OCI-LY7 (cell line): ENCODE measurements around the gene ANKRD44. TPM values are rescaled to one million over a fixed set of nuclear protein-coding genes. Genes with fewer than 3 reads are reported as not detected.

ENCODE experiments used
- BruUV-seq: library from RNA; stranded (reverse); fragments of 400-500 nt; replicated peaks from 2 replicates; lab custom pipeline; 2021; lab: Mats Ljungman, UMichigan
- CTCF ChIA-PET: fragments of 300-600 bp; sonication (Branson Sonifier 250); formaldehyde crosslinking; loops from one replicate; lab custom pipeline; 2022; ENCODE audit warnings: antibody characterized with exemption; ENCODE audit not compliant: unreplicated experiment; lab: Charles Lee
- POLR2A ChIA-PET: fragments of 300-600 bp; sonication (Branson Sonifier 250); formaldehyde crosslinking; loops from one replicate; lab custom pipeline; 2022; ENCODE audit warnings: antibody characterized with exemption; lab: Charles Lee
- DNase-seq: peaks from one replicate; pipeline ENCODE4 v3.0.0-alpha.2; 2015; ENCODE audit warnings: low spot score
- H2AFZ ChIP-seq: fragments of 200-600 bp; sonication (generic), shearing (Covaris generic); 2 replicates; pipeline ENCODE4 v1.6.1; 2014; ENCODE audit warnings: mild to moderate bottlenecking, antibody characterized with exemption, low read length, moderate library complexity
- H3K27ac ChIP-seq: fragments of 200-600 bp; sonication (generic); 2 replicates; pipeline ENCODE4 v1.5.1; 2014; ENCODE audit warnings: mixed run types, low read depth, mild to moderate bottlenecking, moderate library complexity, low read length, inconsistent platforms; ENCODE audit not compliant: poor library complexity, severe bottlenecking
- H3K36me3 ChIP-seq: fragments of 200-600 bp; sonication (generic); 2 replicates; pipeline ENCODE4 v1.6.1; 2014; ENCODE audit warnings: mild to moderate bottlenecking, antibody characterized with exemption, low read length, moderate library complexity, mixed read lengths; ENCODE audit not compliant: insufficient read depth
- H3K4me1 ChIP-seq: fragments of 200-600 bp; sonication (generic); 2 replicates; pipeline ENCODE4 v1.5.1; 2014; ENCODE audit warnings: mild to moderate bottlenecking, low read length; ENCODE audit not compliant: insufficient read depth, poor library complexity, severe bottlenecking
- H3K4me2 ChIP-seq: fragments of 200-600 bp; sonication (generic); 2 replicates; pipeline ENCODE4 v1.6.1; 2014; ENCODE audit warnings: mild to moderate bottlenecking, low read length
- H3K4me3 ChIP-seq: fragments of 200-600 bp; sonication (generic); 2 replicates; pipeline ENCODE4 v1.5.1; 2014; ENCODE audit warnings: mild to moderate bottlenecking, low read depth, low read length; ENCODE audit not compliant: poor library complexity, severe bottlenecking
- H3K79me2 ChIP-seq: fragments of 200-600 bp; sonication (generic); 2 replicates; pipeline ENCODE4 v1.6.1; 2016; ENCODE audit warnings: low read depth, mild to moderate bottlenecking, low read length, moderate library complexity, mixed read lengths; ENCODE audit not compliant: insufficient read depth
- H3K9me2 ChIP-seq: fragments of 200-600 bp; sonication (generic); 2 replicates; pipeline ENCODE4 v1.6.1; 2016; ENCODE audit warnings: mild to moderate bottlenecking, low read length, mixed read lengths; ENCODE audit not compliant: insufficient read depth
- H3K9me3 ChIP-seq: fragments of 200-600 bp; sonication (generic); 2 replicates; pipeline ENCODE4 v1.6.1; 2014; ENCODE audit warnings: mild to moderate bottlenecking, mixed run types, low read length, mixed read lengths
- H4K20me1 ChIP-seq: fragments of 200-600 bp; sonication (generic); 2 replicates; pipeline ENCODE4 v1.6.1; 2014; ENCODE audit warnings: mild to moderate bottlenecking, antibody characterized with exemption, low read length, moderate library complexity, mixed read lengths; ENCODE audit not compliant: insufficient read depth
- CTCF ChIP-seq: fragments of 200-600 bp; sonication (generic); conservative IDR thresholded peaks from 2 replicates; pipeline ENCODE4 v1.5.1; 2014; ENCODE audit warnings: mild to moderate bottlenecking, antibody characterized with exemption, low read length, moderate library complexity, mixed read lengths
- EZH2phosphoT487 ChIP-seq: fragments of 200-600 bp; sonication (generic); IDR thresholded peaks from 2 replicates; pipeline ENCODE4 v1.6.1; 2018; ENCODE audit warnings: low read depth, borderline replicate concordance, mild to moderate bottlenecking, mixed run types, antibody characterized with exemption, low read length, moderate library complexity, mixed read lengths
- intact Hi-C: fragments of 100-400 bp; cut with micrococcal nuclease; formaldehyde crosslinking; loops from one replicate; pipeline ENCODE4 v1.10.0; 2022; ENCODE audit not compliant: unreplicated experiment
- total RNA-seq, 2 experiments: library from RNA; depleted of rRNA in 1 of 2; stranded (reverse); fragments of >200 nt in 1 of 2; shearing (Covaris generic) in 1 of 2; gene quantifications; 2 replicates each; pipeline ENCODE4 v1.2.3, GENCODE V29; 2014 to 2022

The ANKRD44 gene
- total RNA-seq, 2 experiments from 2014 or later = 69.4 to 73.7 TPM

- Histone ChIP-seq H3K4me3 (no peak overlapping the region), H3K79me2 (no peaks in the 10 kb centered on the region), H4K20me1 (no peaks in the 10 kb centered on the region), H3K36me3 (peaks cover 55% of the 10 kb centered on the region), H3K4me1 (no peaks in the 10 kb centered on the region), H3K9me3 (no peaks in the 10 kb centered on the region), H3K27ac (no peak overlapping the region), H3K4me2 (no peak overlapping the region), H2AFZ (no peak overlapping the region), H3K9me2 (no peaks in the 10 kb centered on the region)
- no peak for DNase-seq
- no TSS peak for BruUV-seq
- intact Hi-C loops = no loop called here
- TF ChIP-seq CTCF = no peak
- TF ChIP-seq EZH2phosphoT487 = no peak
- ChIA-PET POLR2A (interaction anchor here (0.5 to 1.2 kb wide), 7 partner anchors 12 to 415 kb away, joined by 3 to 7 read pairs (median 3); no protein-coding TSS in a partner anchor), CTCF (no interaction called here)
These were observed 189.3 kb downstream of the ANKRD44 start for GRCh38 chr2:197121255-197121654.

- intact Hi-C loops = loop anchor here (10.0 kb wide), 1 partner anchor 658 kb away; no protein-coding TSS in a partner anchor
- Histone ChIP-seq H3K36me3 (peaks cover 30% of the 10 kb centered on the region), H3K27ac (no peak overlapping the region), H3K4me3 (no peak overlapping the region), H3K9me3 (no peaks in the 10 kb centered on the region), H3K4me1 (peaks cover 21% of the 10 kb centered on the region), H3K9me2 (no peaks in the 10 kb centered on the region), H3K79me2 (no peaks in the 10 kb centered on the region), H3K4me2 (no peak overlapping the region), H2AFZ (no peak overlapping the region), H4K20me1 (no peaks in the 10 kb centered on the region)
- ChIA-PET CTCF (interaction anchor here (1.5 kb wide), 1 partner anchor 52 kb away, joined by 3 read pairs; no protein-coding TSS in a partner anchor), POLR2A (interaction anchor here (0.7 to 2.2 kb wide), 3 partner anchors 11 to 203 kb away, joined by 3 to 6 read pairs (median 4); no protein-coding TSS in a partner anchor)
- no TSS peak for BruUV-seq
- no peak for TF ChIP-seq CTCF
- no peak for TF ChIP-seq EZH2phosphoT487
- DNase-seq = no peak
These were observed 194.2 kb downstream of the ANKRD44 start for GRCh38 chr2:197116306-197116879.

GRCh38 chr2:197115325-197115724 is 195.3 kb downstream of the ANKRD44 start:
- H3K79me2 ChIP-seq = no peaks in the 10 kb centered on the region
- no peak for DNase-seq
- intact Hi-C loops = loop anchor here (10.0 kb wide), 1 partner anchor 659 kb away; no protein-coding TSS in a partner anchor
- no peak overlapping the region for H3K4me2 ChIP-seq
- H3K27ac ChIP-seq = peak overlapping the region; percentile 17
- no peaks in the 10 kb centered on the region for H4K20me1 ChIP-seq
- TF ChIP-seq EZH2phosphoT487 (no peak), CTCF (no peak)
- H3K4me1 ChIP-seq = peaks cover 21% of the 10 kb centered on the region
- ChIA-PET CTCF (no interaction called here), POLR2A (interaction anchor here (1.4 to 2.9 kb wide), 3 partner anchors 13 to 196 kb away, joined by 4 to 13 read pairs (median 10); no protein-coding TSS in a partner anchor)
- no TSS peak for BruUV-seq
- H3K9me2 ChIP-seq = no peaks in the 10 kb centered on the region
- no peaks in the 10 kb centered on the region for H3K9me3 ChIP-seq
- no peak overlapping the region for H3K4me3 ChIP-seq
- H3K36me3 ChIP-seq = peaks cover 28% of the 10 kb centered on the region
- no peak overlapping the region for H2AFZ ChIP-seq
